NCI-H2029 (cell line): Measurements from ENCODE around the gene ZAP70.
"Not testable (repeated sequence)": the region's sequence is repeated elsewhere in the genome, so short reads cannot be mapped to it uniquely, and the experiment has no call there.

Experiments
- DNase-seq: peaks from one replicate; lab custom pipeline; 2025; lab: John Stamatoyannopoulos, UW

Gene ZAP70

DNA sequence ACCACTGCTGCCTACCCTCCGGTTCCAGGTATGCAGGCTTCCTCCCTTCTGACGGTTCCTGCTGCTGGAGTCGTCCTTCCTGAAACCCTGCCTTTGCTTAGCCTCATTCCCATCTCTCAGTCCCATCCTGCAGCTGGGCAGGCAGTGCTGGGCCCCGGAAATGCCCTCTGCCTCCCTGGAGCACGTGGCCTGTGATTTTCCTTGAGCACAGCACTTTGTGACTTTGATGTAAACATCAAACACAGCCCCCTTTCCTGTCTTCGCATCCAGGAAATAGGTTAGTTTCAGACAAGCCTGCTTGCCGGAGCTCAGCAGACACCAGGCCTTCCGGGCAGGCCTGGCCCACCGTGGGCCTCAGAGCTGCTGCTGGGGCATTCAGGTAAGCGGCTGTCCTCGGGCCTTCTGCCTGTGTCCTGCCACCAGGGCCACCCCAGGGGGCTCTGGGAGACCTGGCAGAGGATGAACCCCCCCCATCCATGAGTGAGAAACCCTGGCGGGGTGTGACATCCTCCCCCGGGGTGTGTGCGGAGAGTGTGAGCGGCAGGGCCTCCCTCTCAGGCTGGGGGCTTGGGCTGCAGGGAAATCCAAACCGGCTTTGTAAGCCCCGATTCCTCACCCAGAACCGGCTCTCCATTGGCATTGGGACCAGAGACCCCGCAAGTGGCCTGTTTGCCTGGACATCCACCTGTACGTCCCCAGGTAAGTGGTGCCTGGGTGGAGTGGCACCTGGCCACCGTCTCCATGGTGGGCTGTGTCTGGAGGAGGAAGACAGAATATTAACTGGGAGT is at the start of gene ZAP70:
ZAP70 (plus strand) TSS at position 281 of the 788 bp plus-strand sequence. CDS start 10,461 bp downstream, outside the sequence.
- no peak for DNase-seq

DNA sequence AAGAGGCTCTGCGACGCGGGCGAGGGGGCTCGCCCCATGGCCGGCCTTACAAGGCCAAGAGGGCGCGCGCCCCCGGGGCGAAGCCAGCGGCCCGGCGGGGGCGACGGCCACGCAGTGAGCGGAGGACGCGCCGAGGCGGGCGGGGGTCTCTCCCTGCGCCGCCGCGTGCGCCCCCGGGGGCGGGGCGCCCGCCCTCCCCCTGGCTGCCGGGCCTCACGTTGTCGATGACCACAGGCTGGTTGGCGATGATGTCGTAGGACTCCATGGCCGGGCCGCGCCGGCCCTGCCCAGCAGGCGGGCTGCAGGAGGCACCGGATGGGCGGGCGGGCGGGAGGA is 49.8 kb upstream of the ZAP70 start:
- no peak for DNase-seq

- peak; percentile 98 for DNase-seq
These were observed 49.3 kb upstream of the ZAP70 start, which contains the start of gene ACTR1B for GRCh38 chr2:97663962-97664635. ACTR1B (minus strand) TSS chr2:97664044; CDS start chr2:97663890, 154 bp downstream.

DNA sequence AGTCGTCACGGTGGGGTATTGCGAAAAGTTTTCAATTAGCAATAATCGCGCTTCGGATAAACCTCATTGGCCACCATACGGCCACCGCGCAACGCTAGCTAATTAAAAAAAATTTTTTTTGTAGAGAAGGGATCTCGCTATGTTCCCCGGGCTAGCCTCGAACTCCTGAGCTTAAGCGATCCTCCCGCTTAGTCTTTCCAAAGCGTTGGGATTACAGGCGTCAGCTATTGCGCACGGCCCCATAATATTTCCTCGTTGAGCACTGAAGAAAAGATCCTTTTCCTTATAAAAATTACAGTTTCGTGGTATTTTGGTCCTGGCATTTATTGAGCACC is 48.8 kb upstream of the ZAP70 start:
- DNase-seq, result no peak

GRCh38 chr2:97669448-97669847 is 43.9 kb upstream of the ZAP70 start, which contains the start of gene C2orf92:
C2orf92 (plus strand) TSS chr2:97669713; CDS start chr2:97669789, 76 bp downstream.
- no peak for DNase-seq

GRCh38 chr2:97670471-97670870 is 42.9 kb upstream of the ZAP70 start:
- no peak for DNase-seq

DNA sequence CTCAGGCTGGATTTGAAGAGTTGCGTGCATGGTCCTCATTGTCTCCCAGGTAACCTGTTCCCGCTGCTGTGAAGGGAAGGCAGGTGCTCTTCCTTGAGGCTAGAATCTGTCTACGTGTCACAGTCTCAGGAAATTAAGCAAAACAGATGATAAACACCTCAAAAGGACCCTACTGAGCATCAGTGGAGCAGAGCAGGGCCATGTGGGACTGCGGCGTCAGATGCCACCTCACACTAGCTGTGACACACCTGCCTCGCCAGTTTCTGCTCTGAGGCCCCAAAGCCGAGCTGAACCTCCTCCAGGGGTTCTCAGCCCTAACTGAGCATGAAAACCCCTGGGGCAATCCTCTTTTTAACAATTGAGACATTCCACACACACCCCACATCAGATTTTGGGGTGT is 41.9 kb upstream of the ZAP70 start:
- no peak for DNase-seq

GRCh38 chr2:97672606-97673140 is 40.7 kb upstream of the ZAP70 start:
- not testable (repeated sequence) for DNase-seq

GRCh38 chr2:97673182-97673914 is 40.0 kb upstream of the ZAP70 start:
- DNase-seq, result no peak

GRCh38 chr2:97673915-97674283 is 39.5 kb upstream of the ZAP70 start:
- DNase-seq, result no peak

GRCh38 chr2:97675430-97676113 is 37.8 kb upstream of the ZAP70 start:
- DNase-seq, result no peak

- no peak for DNase-seq
These were observed 36.8 kb upstream of the ZAP70 start for GRCh38 chr2:97676620-97677019.

GRCh38 chr2:97677480-97677879 is 35.9 kb upstream of the ZAP70 start:
- DNase-seq, result no peak

- DNase-seq, result no peak
These were observed 35.1 kb upstream of the ZAP70 start for GRCh38 chr2:97678298-97678697.

GRCh38 chr2:97687235-97687634 is 26.1 kb upstream of the ZAP70 start:
- not testable (repeated sequence) for DNase-seq

GRCh38 chr2:97688062-97688827 is 25.1 kb upstream of the ZAP70 start:
- DNase-seq, result no peak

DNA sequence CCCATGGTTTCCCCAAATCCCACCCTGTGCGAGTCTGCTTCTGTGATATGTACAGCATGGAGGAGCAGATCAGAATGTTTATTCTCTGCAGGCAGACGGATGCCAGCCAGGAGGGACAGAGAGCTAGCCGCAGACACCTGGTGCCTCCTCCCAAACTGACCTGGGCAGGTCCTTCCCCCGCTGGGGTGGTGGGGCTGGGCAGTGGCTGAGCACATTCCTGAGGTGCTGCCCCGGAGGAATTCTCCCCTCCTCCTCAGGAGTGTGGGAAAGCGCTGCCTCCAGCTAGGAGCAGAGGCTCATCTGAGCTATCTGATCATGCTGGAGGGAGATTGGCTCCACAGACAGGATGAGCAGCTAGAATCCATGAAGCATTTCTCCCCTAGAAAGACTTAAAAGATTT is 22.2 kb upstream of the ZAP70 start:
- no peak for DNase-seq

DNA sequence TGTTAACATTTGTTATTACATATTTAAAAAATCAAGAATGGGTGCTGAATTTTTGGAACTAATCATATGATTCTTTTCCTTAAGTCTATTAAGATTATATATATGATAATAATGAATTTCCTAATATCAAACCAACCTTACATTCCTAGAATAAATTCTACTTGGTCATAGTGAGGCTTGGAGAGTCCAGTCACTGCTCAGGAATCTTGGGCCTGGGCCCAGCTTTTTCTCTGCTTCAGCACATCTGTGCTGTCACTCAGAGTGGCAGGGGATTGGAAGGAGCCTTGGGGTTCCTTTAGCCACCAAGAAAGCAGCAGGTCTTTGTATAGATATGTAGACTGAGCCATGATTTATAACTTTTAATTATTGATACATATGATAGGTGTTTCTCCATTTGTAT is 19.9 kb upstream of the ZAP70 start:
- DNase-seq, result no peak

DNA sequence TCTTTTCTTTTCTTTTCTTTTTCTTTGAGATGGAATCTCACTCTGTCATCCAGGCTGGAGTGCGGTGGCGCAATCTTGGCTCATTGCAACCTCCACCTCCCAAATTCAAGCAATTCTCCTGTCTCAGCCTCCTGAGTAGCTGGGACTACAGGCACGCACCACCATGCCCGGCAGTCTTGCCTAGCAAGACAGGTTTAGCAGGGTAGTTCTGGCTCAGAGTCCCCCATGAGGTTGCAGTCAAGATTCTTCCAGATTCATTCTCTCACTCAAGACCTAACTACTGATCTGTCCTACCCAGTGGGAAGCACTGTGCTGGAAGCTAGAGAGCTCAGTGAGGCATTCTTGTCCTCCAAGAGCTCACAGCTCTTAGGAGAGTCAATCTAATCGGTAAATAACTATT is 17.6 kb upstream of the ZAP70 start:
- DNase-seq, result no peak

DNA sequence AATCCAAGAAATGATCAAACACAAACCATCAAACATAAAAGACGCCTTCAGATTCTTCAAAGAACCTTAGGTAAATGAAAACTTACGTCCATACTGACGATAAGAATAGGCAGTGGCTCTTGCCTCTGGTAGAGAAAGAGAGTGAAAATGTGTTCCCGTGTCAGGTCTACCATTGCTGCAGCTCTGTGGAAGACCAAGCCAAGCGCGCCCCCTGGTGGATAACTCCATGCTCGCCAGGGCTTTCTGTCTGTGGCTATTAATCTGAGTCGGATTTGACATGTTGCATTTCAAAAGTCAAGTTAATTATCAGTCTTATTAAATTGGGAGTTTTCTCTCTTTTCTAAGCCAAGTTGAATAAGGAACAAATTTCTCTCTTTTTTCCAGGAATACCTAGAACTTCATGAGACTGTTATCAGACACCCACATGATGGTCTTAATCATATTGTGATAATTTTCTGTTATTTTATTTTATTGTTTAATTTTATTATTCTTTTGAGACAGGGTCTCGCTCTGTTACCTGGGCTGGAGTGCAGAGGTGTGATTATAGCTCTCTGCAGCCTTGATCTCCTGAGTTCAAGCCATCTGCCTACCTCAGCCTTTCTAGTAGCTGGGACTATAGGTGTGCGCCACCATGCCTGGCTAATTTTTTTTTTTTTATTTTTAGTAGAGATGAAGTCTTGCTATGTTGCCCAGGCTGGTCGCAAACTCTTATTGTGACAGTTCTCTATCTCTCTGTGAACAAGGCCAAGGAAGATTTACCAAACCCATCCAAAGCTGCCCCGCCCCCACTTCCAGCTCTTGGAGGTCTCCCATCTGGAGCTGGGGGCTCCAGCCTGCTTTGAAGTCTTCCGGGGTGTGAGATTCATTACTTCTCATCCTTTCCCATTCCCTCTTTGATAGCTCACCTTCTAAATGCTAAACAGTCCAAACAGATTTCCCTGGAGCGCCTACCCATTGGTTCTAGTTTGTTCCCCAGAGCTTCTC is 15.8 kb upstream of the ZAP70 start:
- DNase-seq, result peak; percentile 56
